ENCODE data around the gene TBX6.
A peak's percentile ranks its signal among the peaks of the same experiment; 100 is the strongest.

Gene TBX6

DNA sequence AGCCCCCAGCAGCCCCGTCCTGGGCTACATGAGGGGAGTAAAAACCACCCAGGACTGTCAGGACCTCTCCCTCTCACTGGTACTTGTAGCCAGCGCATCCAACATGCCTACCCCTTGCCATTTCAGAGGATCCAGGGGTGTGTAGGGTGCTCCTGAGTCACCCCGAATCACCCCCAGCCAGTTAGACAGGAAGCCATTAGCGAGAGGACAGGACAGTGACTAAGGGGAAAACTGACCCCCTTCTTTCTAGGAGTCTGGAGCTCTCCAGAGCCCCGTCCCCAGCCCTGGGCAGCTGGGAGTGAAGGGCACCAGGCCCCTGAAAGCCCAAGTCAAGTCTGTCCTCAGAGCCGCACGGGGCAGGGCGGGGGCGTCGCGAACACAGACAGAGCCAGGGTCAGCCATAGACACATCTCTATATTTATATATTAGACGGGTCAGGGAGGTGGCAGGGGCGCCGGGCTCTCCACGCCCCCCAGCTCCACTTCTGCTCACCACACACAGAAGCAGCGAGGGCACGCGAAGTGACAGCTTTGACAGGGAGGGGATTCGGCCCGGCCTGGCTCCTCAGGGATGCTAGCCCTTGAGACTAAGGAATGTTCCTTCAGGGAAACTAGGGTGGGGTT, 22.1 kb upstream of the TBX6 start:
- DNase-seq, result no peak

DNA sequence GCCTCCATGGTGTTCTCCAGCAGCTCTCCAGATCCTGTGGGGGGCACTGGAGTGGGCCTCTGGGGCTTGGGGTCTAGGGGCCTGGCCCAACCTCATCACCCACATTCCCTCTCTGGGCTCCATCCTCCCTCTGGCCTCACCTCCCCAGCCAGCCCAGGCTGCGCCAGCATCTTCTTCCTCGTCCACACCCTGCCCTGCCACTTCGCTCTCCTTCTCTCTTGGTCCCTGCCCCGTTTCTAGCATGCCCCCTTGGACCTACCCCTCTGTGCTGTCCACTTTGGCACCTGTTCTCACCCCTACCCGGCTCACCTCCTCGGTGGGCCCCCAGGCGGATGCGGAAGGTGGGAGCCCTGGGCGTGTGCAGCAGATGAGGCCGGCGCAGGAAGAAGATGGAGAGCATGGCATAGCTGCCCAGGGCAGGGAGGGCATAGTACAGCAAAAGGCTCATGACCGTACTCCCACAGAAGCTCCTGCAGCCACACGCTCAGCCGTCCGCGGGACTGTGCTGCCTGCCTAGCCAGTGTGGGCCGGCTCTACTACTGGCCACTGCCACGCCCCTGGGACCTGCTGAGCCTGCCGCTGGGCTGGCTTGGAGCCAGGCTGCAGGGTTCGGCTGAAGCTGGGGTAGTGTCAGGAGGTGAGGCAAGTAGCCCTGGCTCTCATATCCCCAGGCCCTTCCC, 21.4 kb upstream of the TBX6 start, which contains the start of gene GDPD3:
Gene GDPD3, minus strand, starts transcription at position 507 of the 680 bp plus-strand sequence. Its CDS starts 59 bp downstream, at position 448.
- DNase-seq, result no peak

DNA sequence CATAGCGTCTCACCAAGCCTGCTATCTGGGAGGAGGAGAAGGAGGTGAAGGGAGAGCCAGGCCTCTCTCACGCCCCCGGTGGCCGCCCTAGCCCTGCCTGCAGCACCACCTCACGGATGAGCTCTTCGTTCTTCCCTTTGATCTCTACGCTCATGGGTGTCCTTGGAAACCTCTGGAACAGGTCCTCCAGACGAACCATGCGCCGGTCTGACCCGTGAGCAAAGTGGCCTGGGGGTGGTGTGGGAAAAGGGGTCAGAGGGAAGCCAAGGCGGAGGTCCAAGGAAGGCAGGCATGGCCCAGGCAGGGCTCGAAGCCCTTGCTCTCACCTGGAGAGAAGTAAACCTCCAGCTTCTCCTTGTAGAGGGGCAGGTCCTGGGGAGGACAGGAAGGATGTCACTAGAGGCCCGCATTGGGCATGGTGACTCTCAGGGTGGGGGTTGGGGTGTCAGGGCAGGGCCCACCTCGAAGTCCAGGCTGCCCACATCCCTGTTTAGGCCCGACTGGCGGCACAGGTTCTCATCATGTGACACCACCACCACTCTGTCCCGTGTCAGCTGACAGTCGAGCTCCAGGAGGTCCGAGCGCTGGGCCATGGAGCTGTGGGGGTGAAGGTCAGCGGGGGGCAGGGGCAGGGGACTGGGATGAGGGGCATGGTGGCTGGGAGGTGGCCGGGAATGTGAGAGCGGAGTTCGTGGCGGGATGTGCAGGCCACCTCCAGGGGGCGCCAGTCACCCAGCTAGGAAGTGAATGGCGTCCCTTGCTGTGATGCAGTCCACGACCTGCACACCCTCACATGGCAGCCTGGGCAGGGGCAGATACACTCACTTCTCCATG, 20.7 kb upstream of the TBX6 start:
- peak; percentile 37 for DNase-seq

DNA sequence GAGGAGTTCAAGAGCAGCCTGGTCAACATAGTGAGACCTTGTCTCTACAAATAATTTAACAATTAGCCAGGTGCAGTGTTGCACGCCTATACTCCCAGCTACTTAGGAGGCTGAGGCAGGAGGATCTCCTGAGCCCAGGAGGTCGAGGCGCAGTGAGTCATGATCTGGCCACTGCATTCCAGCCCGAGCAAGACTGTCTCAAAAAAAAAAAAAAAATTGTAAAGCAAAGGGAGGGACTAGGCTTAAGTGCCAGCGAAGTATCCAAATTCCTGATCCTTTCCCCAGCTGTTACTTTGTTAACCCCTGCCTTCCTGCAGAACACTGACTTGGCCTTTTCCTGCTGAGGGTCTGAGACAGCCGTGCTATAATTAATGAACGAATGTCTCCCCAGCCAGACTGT, 18.9 kb upstream of the TBX6 start:
- no peak for DNase-seq

DNA sequence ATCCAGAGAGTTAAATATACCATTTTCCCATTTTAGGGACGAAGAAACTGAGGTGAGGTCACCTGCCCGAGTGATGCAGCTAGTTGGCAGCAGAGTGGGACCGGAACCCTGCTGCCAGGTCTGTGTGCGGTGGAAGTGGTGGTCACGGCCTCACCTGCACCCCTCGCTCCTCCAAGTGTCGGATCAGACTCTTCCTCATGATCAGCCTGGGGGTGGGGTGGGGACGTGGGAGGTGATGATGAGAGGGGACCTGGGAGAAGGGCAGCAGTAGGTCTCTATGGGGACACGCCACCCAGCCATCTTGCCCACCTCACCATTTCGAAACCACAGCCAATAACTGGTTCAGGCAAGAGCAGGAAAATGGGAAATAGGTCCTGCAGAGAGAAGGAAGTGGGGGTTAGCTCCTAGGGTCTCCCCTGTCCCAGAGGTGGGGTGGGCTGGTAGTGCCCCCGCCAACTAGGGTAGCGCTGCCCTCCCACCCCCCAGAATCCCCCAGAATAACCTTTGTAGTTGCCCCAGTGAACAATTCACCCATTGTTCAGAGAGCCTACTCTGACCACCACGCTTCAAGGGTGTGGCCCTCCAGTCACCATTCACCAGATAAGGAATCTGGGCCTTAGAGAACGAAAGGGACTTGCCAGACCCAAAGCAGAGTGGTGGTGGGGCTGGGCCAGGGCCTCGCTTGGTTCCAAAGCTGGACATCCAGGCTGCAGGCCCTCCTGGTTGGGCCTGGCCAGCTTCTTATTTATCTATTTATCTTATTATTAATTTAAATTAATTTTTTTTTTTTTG, 16.5 kb upstream of the TBX6 start:
- DNase-seq, result no peak

DNA sequence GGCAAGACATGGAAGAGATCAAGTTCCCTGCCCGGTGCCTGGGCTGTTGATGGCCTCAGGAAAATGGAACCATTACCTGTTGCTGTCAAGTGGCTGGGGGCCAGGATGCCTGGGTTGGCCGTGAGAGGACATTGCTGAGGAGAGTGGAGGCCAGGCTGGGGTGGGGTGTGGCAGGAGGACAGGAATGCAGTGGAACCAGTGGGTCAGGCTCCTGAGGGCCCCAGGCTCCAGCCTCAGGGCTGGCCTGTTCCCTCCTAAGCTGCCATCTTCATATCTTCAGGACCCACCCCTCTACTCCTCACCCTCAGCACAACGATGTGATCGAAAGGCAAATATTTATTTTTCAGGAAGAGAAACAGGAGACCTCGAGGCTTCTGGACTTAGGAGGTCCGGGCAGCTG, 12.8 kb upstream of the TBX6 start:
- DNase-seq, result no peak

DNA sequence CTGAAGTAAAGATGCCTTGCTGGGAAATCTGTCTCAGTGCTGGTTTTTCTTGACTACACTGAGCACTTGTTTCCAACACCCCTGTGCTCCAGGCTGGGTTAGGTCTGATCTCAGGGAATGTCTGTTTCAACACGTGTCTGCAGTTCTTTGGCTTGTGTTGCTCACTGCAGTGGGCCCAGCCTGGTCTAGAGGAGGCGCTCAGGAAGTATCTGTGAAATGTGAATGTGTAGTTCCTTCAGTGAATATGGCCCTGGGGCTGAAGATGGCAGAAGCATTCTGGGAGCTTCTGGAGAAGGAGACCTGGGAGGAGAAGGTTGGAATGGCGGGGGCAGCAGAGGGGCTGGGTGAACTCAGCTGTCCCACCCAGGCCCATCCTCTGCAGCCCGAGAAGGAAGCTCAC, 12.4 kb upstream of the TBX6 start:
- no peak for DNase-seq

DNA sequence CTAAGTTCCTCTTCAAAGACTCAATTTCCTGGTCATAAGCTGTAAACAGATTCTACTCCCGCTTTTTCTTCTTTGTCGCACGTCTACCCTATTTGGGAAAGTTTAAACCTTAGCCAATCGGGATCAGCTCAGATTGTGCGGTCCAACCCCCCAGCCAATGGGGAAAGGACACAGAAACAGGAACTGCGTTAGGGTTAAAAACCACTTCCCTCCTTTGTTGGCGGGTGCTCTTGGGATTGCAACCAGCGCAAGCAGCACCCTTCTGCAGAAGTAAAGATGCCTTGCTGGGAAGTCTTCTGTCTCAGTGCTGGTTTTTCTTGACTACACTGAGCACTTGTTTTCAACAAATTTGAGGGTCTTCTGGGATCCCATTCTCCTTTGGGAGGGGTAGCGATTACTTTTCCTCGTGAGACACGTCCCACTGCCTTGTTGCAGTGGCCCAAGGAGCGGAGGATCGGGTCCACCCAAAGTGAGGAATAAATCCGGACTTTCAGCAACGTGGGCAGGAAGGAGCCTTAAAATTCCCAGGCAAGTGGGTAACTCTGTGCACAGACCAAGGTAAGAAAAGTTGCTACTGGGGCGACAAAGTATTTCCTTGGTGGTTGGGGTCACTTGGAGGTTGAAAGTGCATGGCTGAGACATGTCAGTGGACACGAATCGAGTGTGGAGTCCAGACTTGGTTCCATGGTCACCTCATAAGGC, 5.3 kb upstream of the TBX6 start:
- no peak for DNase-seq

DNA sequence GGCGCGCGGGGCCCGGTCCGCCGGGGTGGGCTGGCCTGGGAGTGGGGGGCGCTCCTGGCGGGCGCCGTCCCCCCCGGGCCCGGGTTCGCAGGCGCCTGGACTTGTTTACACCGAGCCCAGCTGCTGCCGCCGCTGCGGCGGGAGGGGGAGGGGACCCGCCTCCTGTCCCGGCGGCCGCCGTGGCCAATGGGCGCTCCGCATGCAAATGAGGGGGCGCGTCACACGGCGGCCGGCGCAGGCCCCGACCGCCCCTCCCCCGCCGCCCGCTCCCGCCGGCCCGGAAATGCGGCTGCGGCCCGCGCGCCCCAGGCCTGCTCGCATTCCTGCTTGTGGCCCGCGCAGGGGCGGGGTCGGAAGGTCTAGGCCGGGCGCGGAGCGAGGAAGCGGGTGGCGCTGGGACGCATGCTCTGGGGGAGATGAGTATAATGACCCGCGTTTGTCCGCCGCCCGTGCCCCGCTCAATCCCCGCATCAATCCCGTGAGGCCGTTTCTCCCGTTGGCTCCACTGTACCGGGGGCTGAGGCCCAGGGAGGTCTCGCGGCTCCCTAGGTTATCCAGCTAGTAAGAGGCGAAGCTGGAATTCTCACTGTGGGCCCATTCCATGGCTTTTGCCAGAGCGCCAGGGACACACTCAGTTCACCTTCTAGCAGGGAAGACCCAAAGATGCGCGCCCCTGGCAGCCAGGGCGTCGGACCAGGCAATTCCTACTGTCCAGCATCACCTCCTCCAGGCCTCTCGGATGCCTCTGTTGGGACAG, 4.6 kb upstream of the TBX6 start, which contains the start of gene YPEL3:
Gene YPEL3, minus strand, starts transcription at position 109 of the 757 bp plus-strand sequence. CDS start 731 bp downstream, outside the sequence.
- DNase-seq, result peak; percentile 86

DNA sequence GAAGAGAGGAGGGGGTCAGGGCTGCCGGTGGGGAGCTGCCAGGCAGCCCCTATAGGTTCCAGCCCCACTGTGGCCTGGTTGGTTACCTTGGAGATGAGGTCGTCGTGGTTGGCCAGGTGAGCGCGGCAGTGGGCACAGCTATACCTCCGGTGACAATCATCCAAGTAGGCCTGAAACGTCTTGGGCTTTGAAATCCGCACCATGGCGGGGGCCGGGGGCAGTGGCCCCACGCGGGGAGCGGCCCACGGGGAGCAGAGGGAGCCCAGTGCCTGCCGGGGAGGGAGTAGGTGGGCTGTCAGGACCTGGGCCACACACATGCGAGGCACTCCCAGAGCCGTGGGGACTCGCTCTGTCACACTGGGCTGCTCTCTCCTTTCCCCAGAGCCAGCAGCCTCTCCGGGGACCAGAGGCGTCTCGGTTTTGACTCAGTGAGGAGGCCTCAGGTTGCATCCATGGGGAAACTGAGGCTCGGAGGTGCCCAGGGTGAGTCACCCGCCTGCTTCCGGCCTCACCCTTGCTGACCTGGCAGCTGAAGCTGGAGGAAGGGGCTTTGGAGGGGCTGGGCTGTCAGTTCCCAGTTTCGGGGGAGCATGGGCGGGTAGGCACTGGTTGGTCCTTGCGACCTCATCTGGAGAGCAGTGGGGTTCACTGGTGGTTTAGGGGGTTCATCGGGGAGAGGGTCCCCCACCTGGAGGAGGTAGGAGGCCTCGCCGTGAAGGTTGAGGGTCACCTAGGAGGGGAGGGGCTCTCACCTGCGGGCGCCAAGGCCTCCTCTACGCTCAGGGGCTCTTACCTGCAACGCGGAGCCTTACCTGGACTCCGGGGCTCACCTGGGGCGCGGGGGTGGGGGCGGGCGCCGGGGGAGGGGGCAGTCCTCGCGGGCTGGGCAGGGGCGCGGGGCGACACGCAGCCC, 3.7 kb upstream of the TBX6 start:
- DNase-seq, result no peak

DNA sequence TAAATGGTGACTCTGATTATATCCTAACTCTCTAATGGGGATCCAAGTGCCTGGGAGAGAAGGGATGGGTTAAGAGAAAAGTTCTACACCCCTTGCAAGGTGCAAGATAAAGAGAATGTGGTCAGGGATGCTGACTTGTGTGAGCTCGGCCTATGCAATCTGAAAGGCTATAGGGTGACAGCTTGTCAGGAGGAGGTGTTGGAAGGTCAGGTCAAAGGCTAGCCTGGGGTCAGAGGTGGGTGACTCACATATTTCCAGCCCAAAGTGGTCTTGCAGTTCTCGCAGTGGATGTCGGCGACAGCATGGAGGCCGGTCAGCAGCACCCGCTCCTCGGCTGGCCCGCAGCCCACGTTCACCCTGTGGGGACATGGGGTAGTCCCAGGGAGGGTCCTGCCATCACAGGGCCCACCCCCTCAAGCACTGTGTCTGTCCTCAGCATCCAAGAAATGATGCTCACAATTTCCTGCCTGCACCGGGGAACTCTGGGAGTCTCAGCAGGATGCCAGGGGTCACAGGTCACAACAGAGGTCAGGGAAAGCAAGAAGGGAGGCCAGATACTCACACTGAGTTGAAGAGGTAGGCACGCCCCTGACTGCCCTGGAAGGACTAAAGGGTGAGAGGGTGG, 2.9 kb upstream of the TBX6 start:
- DNase-seq, result no peak

DNA sequence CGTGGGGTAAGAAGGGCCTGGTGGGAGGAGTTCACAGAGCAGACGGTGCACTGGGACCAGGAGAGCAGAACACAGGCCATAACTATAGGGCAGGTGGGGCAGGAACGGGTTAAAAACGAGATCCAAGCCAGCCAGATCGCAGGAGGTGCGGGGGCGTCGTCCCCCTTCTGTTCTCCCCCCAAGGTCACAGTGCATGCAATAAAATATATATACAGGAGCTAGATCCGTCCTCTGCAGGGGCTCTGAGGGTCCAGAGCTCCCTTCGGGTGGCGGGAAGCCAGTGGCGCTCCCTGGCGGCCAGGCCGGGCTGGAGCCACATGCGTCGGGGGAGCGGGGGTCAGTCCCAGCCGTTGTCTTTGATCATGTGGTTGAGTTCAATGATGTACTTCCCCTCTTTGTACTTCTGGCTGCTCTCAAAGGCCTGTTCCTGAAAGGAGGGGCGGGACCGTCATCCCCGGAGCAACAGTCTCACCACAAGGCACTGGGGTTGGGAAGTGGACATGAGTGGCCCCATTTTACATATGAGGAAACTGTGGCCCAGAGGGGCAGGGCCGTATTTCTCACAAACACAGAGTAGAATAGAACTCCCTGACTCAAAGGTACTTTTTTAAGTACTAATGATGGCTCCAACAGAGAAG, 768 bp upstream of the TBX6 start:
- DNase-seq, result peak; percentile 41

DNA sequence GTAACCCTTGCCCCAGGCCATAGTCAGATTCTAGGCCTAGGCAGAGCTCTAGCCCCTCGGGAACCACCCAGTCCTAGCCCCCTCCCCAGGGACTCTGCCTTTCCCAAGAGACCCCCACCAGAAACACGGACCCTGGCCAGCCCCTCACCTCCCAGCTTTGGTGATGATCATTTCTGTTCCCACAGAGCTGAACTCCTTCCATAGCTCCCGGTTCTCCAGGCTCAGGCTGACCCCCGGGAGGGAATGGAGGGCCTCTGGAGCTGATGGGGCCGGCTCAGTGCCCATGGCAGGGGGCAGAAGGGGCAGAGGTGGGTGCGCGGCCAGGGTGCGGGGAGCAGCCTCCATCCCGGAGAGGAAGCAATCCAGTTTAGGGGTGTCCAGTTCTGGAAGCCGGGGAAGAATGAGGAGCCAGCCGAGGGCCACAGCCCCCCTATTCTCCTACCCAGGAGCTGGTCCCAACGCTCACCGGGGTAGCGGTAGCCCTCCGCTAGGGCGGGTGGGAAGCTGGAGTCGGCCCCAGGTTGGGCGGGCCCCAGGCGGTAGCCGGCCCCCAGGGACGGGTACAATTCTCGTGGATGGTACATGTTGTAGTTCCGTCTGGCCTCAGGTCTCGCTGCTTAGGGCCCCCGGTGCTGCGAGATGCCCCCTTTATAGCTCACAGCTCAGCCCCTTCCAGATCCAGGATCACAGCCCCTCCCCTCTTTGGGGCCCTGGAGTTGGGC, 953 bp downstream of the TBX6 start:
- no peak for DNase-seq

DNA sequence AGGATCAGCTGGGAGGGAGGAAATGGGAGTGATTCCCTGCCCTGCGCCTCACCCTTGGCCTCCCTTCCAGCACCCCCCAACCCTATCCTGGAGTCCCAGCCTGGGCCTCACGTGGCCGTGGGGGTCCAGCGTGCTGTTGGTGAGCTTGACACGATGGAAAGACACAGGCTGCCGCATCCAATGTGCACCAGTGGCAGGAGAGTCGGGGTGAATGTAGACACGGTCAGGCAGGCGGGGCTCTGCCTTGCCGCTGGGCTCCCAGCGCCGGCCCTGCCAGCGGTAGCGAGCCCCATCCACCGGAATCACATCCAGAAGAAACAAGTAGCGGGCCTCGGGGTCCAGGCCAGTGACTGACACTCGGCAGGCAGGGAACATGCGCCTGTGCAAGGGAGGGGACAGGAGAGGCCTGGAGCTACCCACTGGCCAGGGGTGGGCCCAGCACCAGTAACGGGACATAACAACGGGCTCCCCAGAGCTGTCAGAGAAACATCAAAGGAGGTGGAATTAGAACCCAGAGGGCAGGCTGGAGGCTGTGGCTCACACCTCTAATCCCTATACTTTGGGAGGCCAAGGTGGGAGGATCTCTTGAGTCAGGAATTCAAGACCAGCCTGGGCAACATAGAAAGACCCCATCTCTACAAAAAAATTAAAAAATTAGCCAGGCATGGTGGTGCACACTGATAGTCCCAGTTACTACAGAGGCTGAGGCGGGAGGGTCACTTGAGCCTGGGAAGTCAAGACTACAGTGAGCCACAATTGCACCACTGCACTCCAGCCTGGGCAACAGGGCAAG, 2.7 kb downstream of the TBX6 start:
- no peak for DNase-seq

DNA sequence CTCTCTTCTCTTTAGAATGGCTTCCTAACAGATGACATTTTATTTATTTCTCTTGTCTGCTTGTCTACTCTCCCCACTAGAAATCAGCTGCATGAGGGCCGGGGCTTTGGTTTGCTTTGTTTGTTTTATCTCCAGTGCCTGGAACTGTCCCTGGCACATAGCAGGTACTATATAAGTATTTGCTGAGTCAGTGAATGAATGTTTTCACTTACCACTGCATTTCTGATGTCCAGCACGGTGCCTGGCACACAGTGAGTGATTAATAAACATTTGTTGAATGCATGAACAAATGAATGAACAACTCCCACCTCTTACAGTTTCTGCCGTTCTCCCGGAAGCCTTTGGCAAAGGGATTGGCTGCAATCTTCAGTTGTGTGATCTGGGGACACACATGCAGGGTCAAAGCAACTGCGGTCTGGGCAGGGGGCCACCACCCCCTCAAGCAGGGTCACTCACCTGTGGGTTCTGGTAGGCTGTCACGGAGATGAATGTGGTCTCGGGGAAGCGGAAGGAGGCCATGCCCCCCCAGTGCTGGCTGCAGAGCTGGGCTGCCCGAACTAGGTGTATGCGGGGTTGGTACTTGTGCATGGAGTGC, 3.4 kb downstream of the TBX6 start:
- no peak for DNase-seq

DNA sequence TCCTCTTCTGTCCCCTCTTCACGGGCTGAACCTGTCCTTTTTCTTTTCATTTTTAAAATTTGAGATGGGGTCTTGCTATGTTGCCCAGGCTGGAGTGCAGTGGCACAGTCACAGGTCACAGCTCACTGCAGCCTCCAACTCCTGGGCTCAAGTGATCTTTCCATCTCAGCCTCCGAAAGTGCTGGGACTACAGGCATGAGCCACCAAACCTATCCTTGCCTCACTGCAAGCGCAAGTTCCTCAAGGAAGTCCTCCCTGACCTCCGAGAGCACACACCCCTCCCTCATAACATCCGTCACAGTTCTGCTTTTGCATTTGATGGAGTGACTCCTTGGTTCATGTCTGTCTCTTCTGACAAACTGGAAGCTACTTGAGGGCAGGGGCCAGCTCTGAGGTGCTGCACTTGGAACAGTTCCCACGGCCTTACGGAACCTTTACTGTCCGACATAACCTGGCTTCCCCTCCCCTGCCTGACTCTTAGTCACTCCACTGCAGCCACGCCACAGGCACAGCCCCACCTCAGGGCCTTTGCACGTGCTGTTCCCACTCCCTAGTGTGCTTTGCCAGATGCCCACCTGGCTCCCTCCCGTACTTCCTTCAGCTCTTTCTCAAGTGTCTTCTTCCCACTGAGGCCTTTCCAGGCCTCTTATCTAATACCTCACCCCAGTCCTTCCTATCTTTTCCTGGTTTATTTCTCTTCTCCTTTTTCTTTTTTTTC, 4.4 kb downstream of the TBX6 start:
- no peak for DNase-seq

Data from activated effector memory CD4-positive, alpha-beta T cell treated with Interleukin-2 at 50 U/mL for 16 hours (primary cell).